HL-60 (cell line): ENCODE results near the gene FOCAD.

ENCODE experiments used
- GABPA ChIP-seq: IDR thresholded peaks from 2 replicates; pipeline ENCODE4 v1.6.1; 2012; ENCODE audit warnings: low read depth
- POLR2AphosphoS5 ChIP-seq: IDR thresholded peaks from 2 replicates; pipeline ENCODE4 v1.6.1; 2012; ENCODE audit warnings: low read depth
- SPI1 ChIP-seq: IDR thresholded peaks from 2 replicates; pipeline ENCODE4 v1.6.1; 2012; ENCODE audit warnings: low read depth, mild to moderate bottlenecking, borderline replicate concordance
- TF ChIP-seq, protein P1 (sequence below): IDR thresholded peaks from one replicate; pipeline ENCODE4 v1.5.1; 2011; ENCODE audit warnings: low read length, control low read depth, inconsistent platforms; ENCODE audit not compliant: insufficient read depth

DNA sequence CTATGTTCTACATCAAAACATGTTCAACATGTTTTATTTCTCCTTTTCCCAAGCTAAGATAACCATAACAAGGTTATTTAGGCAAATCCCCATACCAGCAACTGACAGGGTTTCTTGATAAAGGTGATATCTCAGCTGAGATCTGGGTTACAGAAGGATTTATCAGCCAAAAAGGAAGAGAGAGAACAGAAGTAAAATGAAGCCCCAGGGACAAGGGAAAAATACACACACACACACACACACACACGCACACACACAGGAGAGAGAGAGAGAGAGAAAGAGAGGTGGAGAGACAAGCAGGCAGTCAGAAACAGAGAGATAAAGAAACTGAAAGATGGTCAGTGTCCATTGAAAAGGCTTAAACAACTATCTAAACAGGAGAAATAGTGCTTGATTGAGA is 42.0 kb upstream of the FOCAD start:
- TF ChIP-seq SPI1 (no peak), GABPA (no peak), POLR2AphosphoS5 (no peak)
- TF ChIP-seq, protein P1, sequence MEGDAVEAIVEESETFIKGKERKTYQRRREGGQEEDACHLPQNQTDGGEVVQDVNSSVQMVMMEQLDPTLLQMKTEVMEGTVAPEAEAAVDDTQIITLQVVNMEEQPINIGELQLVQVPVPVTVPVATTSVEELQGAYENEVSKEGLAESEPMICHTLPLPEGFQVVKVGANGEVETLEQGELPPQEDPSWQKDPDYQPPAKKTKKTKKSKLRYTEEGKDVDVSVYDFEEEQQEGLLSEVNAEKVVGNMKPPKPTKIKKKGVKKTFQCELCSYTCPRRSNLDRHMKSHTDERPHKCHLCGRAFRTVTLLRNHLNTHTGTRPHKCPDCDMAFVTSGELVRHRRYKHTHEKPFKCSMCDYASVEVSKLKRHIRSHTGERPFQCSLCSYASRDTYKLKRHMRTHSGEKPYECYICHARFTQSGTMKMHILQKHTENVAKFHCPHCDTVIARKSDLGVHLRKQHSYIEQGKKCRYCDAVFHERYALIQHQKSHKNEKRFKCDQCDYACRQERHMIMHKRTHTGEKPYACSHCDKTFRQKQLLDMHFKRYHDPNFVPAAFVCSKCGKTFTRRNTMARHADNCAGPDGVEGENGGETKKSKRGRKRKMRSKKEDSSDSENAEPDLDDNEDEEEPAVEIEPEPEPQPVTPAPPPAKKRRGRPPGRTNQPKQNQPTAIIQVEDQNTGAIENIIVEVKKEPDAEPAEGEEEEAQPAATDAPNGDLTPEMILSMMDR = no peak
